Sigmoid colon (tissue), 7 donors: Measurements from ENCODE around the gene CLEC2L. TPM values are rescaled to one million over a fixed set of nuclear protein-coding genes. Genes with fewer than 3 reads are reported as not detected.

Source experiments
- DNase-seq: peaks from one replicate; pipeline ENCODE4 v3.0.0-alpha.2; 2019
- H3K27ac ChIP-seq, 4 donors: fragments of 200-600 bp; sonication (generic); one replicate each; pipeline ENCODE4 v1.5.1; 2016 to 2019; ENCODE audit warnings: mild to moderate bottlenecking in 1 of 4
- H3K27me3 ChIP-seq, 3 donors: fragments of 200-600 bp; sonication (generic); one replicate each; pipeline ENCODE4 v1.5.1; 2019; ENCODE audit warnings: mild to moderate bottlenecking in 1 of 3
- H3K36me3 ChIP-seq, 4 donors: fragments of 200-600 bp; sonication (generic); one replicate each; pipeline ENCODE4 v1.5.1; 2016 to 2019
- H3K4me1 ChIP-seq, 4 donors: fragments of 200-600 bp; sonication (generic); one replicate each; pipeline ENCODE4 v1.5.1; 2017 to 2019
- H3K4me3 ChIP-seq, 4 donors: fragments of 200-600 bp; sonication (generic); one replicate each; pipeline ENCODE4 v1.5.1; 2017 to 2019; ENCODE audit warnings: mild to moderate bottlenecking in 2 of 4, moderate library complexity in 1 of 4
- H3K9me3 ChIP-seq, 4 donors: fragments of 200-600 bp in 3 of 4; sonication (generic) in 3 of 4; one replicate each; pipeline versions ENCODE4 v1.5.1 to v1.6.1; 2013 to 2019
- CTCF ChIP-seq, 4 experiments: fragments of 450-650 bp in 3 of 4; fragments of 200-600 bp in 1 of 4; IDR thresholded peaks; one replicate each; pipeline ENCODE4 v1.5.1; 2016 to 2019; ENCODE audit warnings: antibody characterized with exemption in 4 of 4, mild to moderate bottlenecking in 3 of 4, moderate library complexity in 2 of 4
- EP300 ChIP-seq, 4 donors: sonication (generic); formaldehyde crosslinking; IDR thresholded peaks; one replicate each; pipeline ENCODE4 v1.6.1; 2017; ENCODE audit warnings: antibody characterized with exemption in 4 of 4
- POLR2A ChIP-seq, 2 donors: fragments of 450-650 bp; IDR thresholded peaks; one replicate each; pipeline ENCODE4 v1.6.1; 2016; ENCODE audit warnings: antibody characterized with exemption in 2 of 2, mild to moderate bottlenecking in 2 of 2, moderate library complexity in 2 of 2
- POLR2AphosphoS5 ChIP-seq, 4 donors: sonication (generic); formaldehyde crosslinking; IDR thresholded peaks; one replicate each; pipeline ENCODE4 v1.6.1; 2017; ENCODE audit warnings: antibody characterized with exemption in 4 of 4
- WGBS, 2 donors: extraction: QIAGEN DNeasy Blood & Tissue Kit; methylation state at CpG; one replicate each; pipeline ENCODE4 v1.1.7; 2013; 5-methylcytosine and 5-hydroxymethylcytosine counted together
- intact Hi-C: fragments of 100-400 bp; cut with DNase I; formaldehyde crosslinking; loops from one replicate; pipeline ENCODE4 v1.15.1; 2023
- polyA plus RNA-seq, 3 donors: library from polyadenylated mRNA; stranded (reverse); fragments of 200-250 nt; gene quantifications; one replicate each; pipeline ENCODE4 v1.2.3, GENCODE V29; 2013
- total RNA-seq, 4 donors: library from RNA; depleted of rRNA; stranded (reverse); fragments of >200 nt; gene quantifications; one replicate each; pipeline ENCODE4 v1.1.0, GENCODE V29; 2016
- donor health status: healthy with polysubstance abuse.
- donor health status: Bipolar disorder and iron deficiency.
- donor health status: healthy.

CLEC2L gene
- total and polyA plus RNA-seq, 7 donors = 0.38 to 10.0 TPM; not detected in 5

GRCh38 chr7:139562961-139563565 lies 39.6 kb downstream of the CLEC2L start:
- Histone ChIP-seq H3K27me3 (no peaks in the 10 kb centered on the region), H3K36me3 (no peaks in the 10 kb centered on the region), H3K27ac (no peak overlapping the region), H3K9me3 (no peaks in the 10 kb centered on the region), H3K4me3 (no peak overlapping the region), H3K4me1 (no peaks in the 10 kb centered on the region)
- TF ChIP-seq POLR2A (IDR thresholded peaks at IDR 0.05) = no peak
- no peak for TF ChIP-seq CTCF (IDR thresholded peaks at IDR 0.05)
- TF ChIP-seq EP300 (IDR thresholded peaks at IDR 0.05) = no peak
- TF ChIP-seq POLR2AphosphoS5 (IDR thresholded peaks at IDR 0.05) = no peak
- 77 to 81% methylated on average over 13 of the region's 13 CpGs for WGBS, 2 donors
- intact Hi-C loops = no loop called here
- no peak for DNase-seq

GRCh38 chr7:139563856-139564255 lies 40.4 kb downstream of the CLEC2L start:
- no peak for DNase-seq
- H3K36me3 ChIP-seq = no peaks in the 10 kb centered on the region
- no peaks in the 10 kb centered on the region for H3K4me1 ChIP-seq
- TF ChIP-seq CTCF (IDR thresholded peaks at IDR 0.05) = no peak
- no peak for TF ChIP-seq POLR2AphosphoS5 (IDR thresholded peaks at IDR 0.05)
- TF ChIP-seq EP300 (IDR thresholded peaks at IDR 0.05) = no peak
- TF ChIP-seq POLR2A (IDR thresholded peaks at IDR 0.05) = no peak
- no peak overlapping the region for H3K27ac ChIP-seq
- WGBS, 2 donors = 93 to 95% methylated on average over 5 of the region's 5 CpGs
- no peaks in the 10 kb centered on the region for H3K9me3 ChIP-seq
- intact Hi-C loops = no loop called here
- H3K4me3 ChIP-seq = no peak overlapping the region
- no peaks in the 10 kb centered on the region for H3K27me3 ChIP-seq

- H3K4me3 ChIP-seq = no peak overlapping the region
- TF ChIP-seq EP300 (IDR thresholded peaks at IDR 0.05) = no peak
- no peak for TF ChIP-seq POLR2A (IDR thresholded peaks at IDR 0.05)
- TF ChIP-seq CTCF (IDR thresholded peaks at IDR 0.05) = no peak
- TF ChIP-seq POLR2AphosphoS5 (IDR thresholded peaks at IDR 0.05) = no peak
- 94 to 96% methylated on average over 6 of the region's 6 CpGs for WGBS, 2 donors
- DNase-seq = no peak
- no peak overlapping the region for H3K27ac ChIP-seq
- H3K36me3 ChIP-seq = no peaks in the 10 kb centered on the region
- intact Hi-C loops = no loop called here
- H3K9me3 ChIP-seq = no peaks in the 10 kb centered on the region
- no peaks in the 10 kb centered on the region for H3K27me3 ChIP-seq
- no peaks in the 10 kb centered on the region for H3K4me1 ChIP-seq
These were observed 42.6 kb downstream of the CLEC2L start for GRCh38 chr7:139566075-139566474.

GRCh38 chr7:139566736-139567646 lies 43.5 kb downstream of the CLEC2L start:
- intact Hi-C loops = no loop called here
- no peaks in the 10 kb centered on the region for H3K27me3 ChIP-seq
- TF ChIP-seq CTCF (IDR thresholded peaks at IDR 0.05) (no peak), POLR2AphosphoS5 (IDR thresholded peaks at IDR 0.05) (no peak), POLR2A (IDR thresholded peaks at IDR 0.05) (no peak), EP300 (IDR thresholded peaks at IDR 0.05) (no peak)
- H3K36me3 ChIP-seq = peaks cover 0 to 6% (median 0%) of the 10 kb centered on the region in 4 donors
- DNase-seq = no peak
- no peak overlapping the region for H3K4me3 ChIP-seq
- H3K4me1 ChIP-seq = no peaks in the 10 kb centered on the region
- H3K9me3 ChIP-seq = no peaks in the 10 kb centered on the region
- no peak overlapping the region for H3K27ac ChIP-seq
- WGBS, 2 donors = 95% methylated on average over 15 of the region's 15 CpGs
